Dedifferentiated amniotic fluid mesenchymal stem cell (primary cell): ENCODE results near the gene KHDC3L.

Source experiments
- DNase-seq: peaks from one replicate; pipeline ENCODE4 v3.0.0-alpha.2; 2016; ENCODE audit errors: extremely low spot score

The KHDC3L gene, protein sequence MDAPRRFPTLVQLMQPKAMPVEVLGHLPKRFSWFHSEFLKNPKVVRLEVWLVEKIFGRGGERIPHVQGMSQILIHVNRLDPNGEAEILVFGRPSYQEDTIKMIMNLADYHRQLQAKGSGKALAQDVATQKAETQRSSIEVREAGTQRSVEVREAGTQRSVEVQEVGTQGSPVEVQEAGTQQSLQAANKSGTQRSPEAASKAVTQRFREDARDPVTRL

GRCh38 chr6:73362358-73362757 lies at the start of gene KHDC3L:
Gene KHDC3L, plus strand, starts transcription at chr6:73362658. Its CDS starts 72 bp downstream, at chr6:73362730.
- peak; percentile 3 for DNase-seq

DNA sequence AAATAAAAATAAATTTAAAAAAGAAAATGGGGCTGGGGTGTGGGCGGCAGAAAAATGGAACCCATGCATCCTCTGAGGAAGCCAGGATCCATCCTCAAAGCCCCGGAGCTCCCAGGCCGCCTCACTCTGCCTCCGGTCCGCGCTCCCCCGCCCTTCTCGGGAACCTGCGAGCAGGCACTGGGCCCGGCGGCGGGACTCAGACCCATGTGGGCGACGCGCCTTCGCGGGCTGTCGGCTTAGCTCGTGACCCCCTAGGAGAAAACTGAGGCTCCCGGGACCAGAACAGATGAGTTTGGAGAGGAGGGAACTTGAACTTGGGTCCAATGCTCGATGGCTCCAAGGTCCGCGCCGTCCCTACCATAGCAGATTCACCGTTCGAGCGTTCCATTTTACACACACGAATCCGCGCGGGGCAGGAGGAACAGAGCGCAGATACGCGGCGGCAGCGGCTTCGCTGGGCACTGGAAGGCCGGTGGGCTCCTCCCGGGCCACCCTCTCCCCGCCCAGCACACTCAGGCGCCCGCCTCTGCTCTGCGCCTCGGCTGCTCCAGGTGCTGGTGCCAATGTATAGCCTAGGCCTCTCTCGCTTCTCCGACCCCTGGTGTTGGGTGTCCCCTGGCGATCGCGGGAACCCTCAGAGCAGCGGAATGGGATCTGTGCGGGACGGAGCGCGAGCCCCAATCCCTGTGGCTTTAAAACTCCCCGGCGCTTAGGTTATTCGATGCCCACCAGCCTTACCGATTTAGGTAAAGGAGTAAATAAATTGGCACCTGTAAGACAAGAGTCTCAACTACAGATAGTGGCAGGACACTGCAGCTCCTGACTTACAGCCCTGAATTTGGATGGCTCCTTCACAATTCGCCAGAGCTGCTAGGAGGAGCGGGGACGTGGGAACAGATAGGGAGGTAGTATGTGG lies 47.6 kb upstream of the KHDC3L start:
- no peak for DNase-seq

GRCh38 chr6:73323323-73323722 lies 39.1 kb upstream of the KHDC3L start:
- no peak for DNase-seq

- no peak for DNase-seq
Measured at GRCh38 chr6:73325656-73326055, 36.8 kb upstream of the KHDC3L start.

DNA sequence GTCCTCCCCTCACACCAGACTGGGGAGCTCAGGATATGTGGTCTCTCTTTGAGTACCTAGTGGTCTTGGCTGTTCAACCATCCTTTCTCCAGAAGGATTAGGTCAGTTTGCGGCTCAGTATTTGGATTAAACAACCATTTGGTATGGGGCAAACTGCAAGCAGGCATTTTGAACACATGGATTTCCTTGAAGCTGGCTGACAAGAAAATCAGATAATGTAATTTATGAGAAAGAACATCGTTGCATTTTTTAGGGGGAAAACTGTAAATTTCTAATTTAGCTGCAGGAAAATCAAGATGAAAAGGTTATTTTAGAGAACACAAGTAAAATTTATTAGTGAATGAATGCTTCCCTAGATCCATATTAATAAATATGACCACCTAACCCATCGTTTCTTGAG lies 33.7 kb upstream of the KHDC3L start:
- DNase-seq = no peak

DNA sequence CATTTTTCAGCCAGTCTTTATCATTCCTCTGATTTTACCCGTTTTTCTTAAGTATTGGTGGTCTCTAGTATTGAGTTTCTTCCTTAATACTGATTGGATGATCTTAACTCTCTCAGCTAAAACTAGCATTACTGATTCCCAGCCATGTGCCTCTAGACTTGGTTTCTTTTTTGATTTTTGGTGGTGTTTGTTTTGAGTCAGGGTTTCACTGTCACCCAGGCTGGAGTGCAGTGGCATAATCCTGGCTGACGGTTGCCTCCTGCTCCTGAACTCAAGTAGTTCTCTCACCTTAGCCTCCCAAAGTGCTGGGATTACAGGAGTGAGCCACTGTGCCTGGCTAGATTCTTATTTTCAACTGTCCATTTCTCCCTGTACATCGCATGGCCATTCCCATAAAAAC lies 33.3 kb upstream of the KHDC3L start:
- no peak for DNase-seq

DNA sequence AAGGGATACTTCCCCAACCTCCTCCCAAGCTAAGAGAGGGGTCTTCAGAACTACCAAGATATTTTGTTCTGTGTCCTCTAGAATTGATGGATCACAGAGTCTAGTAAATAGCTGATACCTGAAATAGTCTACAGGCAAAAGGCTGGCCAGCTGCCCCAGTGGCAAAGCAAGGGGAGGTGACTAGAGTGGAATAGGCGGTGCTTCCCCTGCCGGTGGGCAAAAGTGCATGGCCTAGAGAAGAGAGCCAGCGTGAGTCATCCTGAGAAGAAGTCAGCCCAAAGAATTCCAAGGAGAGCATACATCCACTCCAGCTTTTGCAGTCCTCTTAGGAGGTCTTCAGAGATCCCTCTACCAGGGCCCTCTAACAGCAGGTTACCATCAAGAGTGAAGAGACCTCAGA lies 23.1 kb upstream of the KHDC3L start:
- DNase-seq = no peak

DNA sequence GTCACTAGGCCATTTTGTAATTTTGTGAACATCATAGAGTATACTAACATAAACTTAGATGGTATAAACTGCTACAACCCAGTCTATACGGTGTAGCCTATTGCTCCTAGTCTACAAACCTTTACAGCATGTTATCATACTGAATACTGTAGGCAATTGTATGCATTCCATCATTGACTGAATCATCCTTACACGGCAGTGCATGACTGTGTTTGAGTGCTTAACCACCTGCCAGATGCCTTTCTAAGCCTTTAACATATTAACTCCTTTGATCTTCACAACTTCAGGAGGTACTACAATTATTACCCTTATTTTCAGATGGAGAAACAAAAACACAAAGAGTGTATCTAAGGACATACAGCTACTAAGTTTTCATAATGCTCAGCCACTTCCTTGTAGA lies 22.4 kb upstream of the KHDC3L start:
- no peak for DNase-seq

DNA sequence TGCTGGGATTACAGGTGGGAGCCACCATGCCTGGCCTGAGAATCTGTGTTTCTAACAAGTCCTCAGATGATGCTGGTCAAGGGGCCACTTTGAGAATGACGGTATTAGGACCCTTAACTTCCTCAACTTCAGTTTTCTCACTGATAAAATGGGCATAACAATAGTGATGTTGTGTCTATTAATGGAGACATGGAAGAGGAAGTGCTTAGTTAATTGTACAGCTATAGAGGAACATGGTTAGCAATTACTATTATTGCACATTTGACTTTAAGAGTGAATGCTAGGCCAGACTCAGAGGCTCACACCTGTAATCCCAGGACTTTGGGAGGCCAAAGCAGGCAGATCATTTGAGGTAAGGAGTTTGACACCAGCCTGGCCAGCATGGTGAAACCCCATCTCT lies 21.1 kb upstream of the KHDC3L start:
- no peak for DNase-seq

- no peak for DNase-seq
Measured at GRCh38 chr6:73342174-73342573, 20.3 kb upstream of the KHDC3L start.

GRCh38 chr6:73343164-73343563 lies 19.3 kb upstream of the KHDC3L start:
- DNase-seq = no peak

GRCh38 chr6:73348550-73349204 lies 13.8 kb upstream of the KHDC3L start:
- no peak for DNase-seq

- DNase-seq = no peak
Measured at GRCh38 chr6:73349311-73349710, 13.1 kb upstream of the KHDC3L start.

DNA sequence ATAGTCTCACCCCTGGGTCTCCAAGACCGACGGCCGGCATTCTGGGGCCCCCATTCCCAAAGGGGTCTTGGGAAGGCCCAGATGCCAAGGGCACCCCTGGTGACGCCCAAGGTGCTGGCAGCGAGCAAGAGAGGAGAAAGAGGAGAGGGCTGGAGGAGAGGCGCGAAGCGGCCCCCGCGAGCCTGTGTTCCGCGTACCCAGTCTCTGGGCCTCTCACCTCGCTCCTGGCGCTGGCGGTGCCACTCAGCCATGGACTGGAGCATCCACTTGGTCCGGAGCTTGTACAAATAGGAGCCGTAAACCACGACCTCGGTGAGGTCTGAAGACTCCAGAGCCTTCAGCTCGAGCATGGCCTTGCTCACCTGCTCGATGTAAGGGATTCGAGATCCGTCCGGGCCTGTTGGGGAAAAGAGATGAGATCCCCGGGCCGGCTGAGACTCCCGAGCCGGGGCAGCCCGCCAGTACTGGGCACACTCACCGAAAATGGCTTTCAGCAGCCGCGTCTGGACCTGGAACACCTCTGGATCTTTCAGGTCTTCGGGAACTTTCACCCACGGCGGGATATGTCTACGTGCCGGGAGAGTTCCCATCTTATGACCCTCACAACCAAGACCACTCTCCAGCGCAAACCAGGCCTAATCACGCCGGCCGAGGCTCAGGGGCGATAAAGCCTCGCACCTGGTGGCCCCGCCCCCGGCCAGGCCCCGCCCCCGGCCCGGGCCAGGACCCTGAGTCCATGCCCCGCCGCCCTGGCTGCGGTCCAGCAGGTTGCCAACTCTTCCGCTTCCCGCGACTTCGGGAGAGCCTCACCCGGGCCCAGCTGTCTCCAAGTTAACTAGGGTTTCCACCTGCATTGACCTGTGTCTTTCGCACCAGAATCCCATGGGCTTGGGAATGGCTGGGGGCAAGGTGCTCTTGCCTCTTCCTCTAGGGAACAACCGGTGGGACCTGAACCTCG lies 8.5 kb upstream of the KHDC3L start, which contains the start of gene DPPA5:
Gene DPPA5 (minus strand): TSS at position 641 of the 958 bp plus-strand sequence. CDS start 51 bp downstream, at position 590.
- no peak for DNase-seq

DNA sequence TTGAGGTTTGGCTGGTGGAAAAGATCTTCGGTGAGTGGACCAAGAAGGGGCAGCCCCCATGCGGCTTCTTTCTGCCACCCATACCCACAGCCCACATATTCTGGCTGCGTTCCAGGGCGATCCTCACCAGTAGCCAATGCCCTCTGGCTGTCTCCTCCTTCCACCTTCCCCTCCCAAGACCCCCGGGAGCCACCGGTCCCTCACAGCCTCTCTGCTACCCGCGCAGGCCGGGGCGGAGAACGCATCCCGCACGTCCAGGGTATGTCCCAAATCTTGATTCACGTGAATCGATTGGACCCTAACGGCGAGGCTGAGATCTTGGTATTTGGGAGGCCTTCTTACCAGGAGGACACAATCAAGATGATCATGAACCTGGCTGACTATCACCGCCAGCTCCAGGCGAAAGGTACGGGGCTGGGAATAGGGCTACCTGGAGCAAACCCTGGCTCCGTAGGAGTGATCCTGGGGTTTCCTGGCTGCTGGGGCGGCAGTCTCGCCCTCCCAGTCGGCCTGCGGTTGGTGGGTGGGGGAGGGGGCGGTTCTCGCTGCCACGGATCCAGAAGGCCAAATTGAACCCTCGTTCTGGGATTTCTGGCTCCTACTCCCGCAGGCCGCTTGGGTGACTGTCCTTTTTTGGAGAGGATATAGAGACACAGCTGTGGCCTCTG lies 545 bp downstream of the KHDC3L start:
- peak; percentile 12 for DNase-seq

GRCh38 chr6:73363537-73363875 lies 1.0 kb downstream of the KHDC3L start:
- peak; percentile 3 for DNase-seq

- peak; percentile 5 for DNase-seq
Measured at GRCh38 chr6:73364121-73364520, 1.7 kb downstream of the KHDC3L start.

DNA sequence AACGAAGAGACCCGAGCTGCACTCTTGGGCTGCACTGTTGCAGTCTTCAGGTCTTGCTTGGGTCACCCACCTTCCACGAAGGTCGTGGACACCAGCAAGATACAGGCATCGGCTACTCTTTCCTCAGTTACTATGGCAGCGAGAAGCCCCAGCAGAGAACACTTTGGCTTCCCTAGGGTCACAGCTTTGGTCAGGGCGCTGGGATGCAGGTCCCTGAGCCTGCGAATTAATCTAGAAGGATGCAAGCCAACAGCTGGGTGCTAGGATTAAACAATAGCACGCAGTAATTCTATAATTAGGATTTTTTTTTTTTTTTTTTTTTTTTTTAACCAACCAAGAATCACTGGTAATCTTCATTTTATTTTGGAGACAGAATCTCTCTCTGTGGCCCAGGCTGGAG lies 2.1 kb downstream of the KHDC3L start:
- DNase-seq = no peak

DNA sequence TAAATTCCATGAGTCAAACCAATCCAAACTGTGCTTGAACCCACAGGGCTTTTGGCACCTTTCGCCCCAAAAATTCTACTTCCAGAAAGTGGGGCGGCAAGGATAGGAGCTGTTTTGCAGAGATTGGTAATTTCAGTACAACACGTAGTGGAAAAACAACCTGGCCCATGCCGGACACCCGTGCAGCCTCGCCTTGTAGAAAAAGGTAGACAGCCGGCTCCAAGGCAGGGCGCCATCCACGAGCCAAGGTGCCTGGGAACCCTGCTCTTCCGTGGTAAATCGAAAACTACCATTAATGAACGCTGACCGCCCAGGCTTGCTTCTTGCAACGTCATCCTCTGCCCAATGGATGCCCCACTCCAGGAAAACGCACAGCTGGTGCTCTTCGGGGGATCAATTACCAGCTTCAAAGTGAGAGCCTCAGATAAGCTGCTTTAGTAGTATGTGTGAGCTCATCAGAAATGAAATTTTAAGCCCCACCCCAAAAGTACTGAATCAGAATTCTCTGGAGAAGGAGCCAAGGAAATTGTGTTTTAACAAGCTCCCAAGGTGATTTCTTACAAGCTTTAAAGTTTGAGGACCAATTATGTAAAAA lies 5.4 kb downstream of the KHDC3L start:
- peak; percentile 10 for DNase-seq

DNA sequence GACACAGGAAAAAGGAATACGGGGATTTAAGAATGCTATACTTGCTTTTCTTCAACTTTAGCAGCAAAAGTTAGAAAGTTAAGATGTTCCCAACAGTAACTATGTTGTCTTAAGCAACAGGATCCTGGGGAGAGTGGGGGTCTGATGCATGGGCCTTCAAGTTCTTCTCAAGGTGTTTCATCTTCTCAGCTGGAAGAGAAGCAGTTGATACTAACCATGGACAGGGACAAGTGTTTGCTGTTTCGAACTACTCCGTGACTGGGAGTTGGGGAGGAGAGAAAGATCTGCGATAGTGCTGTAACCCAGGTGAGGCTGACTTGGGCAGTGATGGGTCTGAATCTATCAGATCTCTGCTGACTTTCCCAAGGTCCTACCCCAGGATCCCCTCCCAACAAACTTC lies 6.2 kb downstream of the KHDC3L start:
- DNase-seq = peak; percentile 8

DNA sequence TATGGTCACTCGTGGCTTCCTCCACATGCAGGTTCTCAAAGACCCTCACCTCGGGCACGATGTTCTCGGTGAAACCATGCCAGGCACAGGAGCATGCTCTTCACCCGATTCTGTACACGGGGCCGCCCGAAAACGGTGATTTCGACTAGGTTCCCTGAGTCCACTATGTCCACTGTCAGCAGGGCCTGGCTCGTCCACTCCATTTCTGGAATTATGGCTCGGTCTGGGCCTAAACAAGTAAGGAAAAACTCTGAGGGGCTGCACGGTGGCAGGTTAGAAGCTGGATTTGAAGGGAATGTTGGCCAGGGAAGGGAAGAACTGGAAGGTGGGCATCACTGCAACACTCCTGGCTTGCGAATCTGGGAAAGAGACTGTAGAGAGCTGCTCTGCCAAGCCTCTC lies 6.7 kb downstream of the KHDC3L start:
- DNase-seq = no peak
